Tibial nerve (tissue), 4 donors: ENCODE measurements around the gene GJB4. TPM values are rescaled to one million over a fixed set of nuclear protein-coding genes. Genes with fewer than 3 reads are reported as not detected.

ENCODE experiments used
- DNase-seq, 2 donors: peaks; one replicate each; pipeline ENCODE4 v3.0.0-alpha.2; 2019; ENCODE audit warnings: low spot score in 2 of 2
- H3K27ac ChIP-seq, 4 donors: fragments of 200-600 bp; sonication (generic) in 3 of 4; one replicate each; pipeline ENCODE4 v1.5.1; 2017 to 2019; ENCODE audit warnings: mild to moderate bottlenecking in 1 of 4
- H3K27me3 ChIP-seq, 2 donors: fragments of 200-600 bp; sonication (generic) in 1 of 2; one replicate each; pipeline versions ENCODE4 v1.5.1 to v1.6.0; 2017 to 2019
- H3K36me3 ChIP-seq, 3 donors: fragments of 200-600 bp; sonication (generic); one replicate each; pipeline ENCODE4 v1.5.1; 2018 to 2019
- H3K4me1 ChIP-seq, 4 donors: fragments of 200-600 bp; sonication (generic) in 3 of 4; one replicate each; pipeline ENCODE4 v1.5.1; 2017 to 2019
- H3K4me3 ChIP-seq, 4 donors: fragments of 200-600 bp; sonication (generic) in 3 of 4; one replicate each; pipeline ENCODE4 v1.5.1; 2017 to 2019; ENCODE audit warnings: mild to moderate bottlenecking in 1 of 4, moderate library complexity in 1 of 4
- H3K9me3 ChIP-seq, 4 donors: fragments of 200-600 bp; sonication (generic) in 3 of 4; one replicate each; pipeline ENCODE4 v1.5.1; 2017 to 2019
- CTCF ChIP-seq, 5 experiments: fragments of 200-600 bp in 3 of 5; fragments of 450-650 bp in 2 of 5; sonication (generic) in 3 of 5; IDR thresholded peaks; one replicate each; pipeline ENCODE4 v1.5.1; 2016 to 2019; ENCODE audit warnings: antibody characterized with exemption in 5 of 5, mild to moderate bottlenecking in 3 of 5, moderate library complexity in 2 of 5
- EP300 ChIP-seq, 2 donors: sonication (generic); formaldehyde crosslinking; IDR thresholded peaks; one replicate each; pipeline ENCODE4 v1.6.1; 2017; ENCODE audit warnings: antibody characterized with exemption in 2 of 2, mild to moderate bottlenecking in 1 of 2
- POLR2A ChIP-seq, 2 donors: fragments of 450-650 bp; IDR thresholded peaks; one replicate each; pipeline ENCODE4 v1.6.1; 2017; ENCODE audit warnings: antibody characterized with exemption in 2 of 2, mild to moderate bottlenecking in 2 of 2, moderate library complexity in 2 of 2
- WGBS, 2 donors: methylation state at CpG; one replicate each; pipeline ENCODE4 v1.1.5; 2018; 5-methylcytosine and 5-hydroxymethylcytosine counted together
- total RNA-seq, 4 donors: library from RNA; depleted of rRNA; stranded (reverse); fragments of >200 nt; gene quantifications; one replicate each; pipeline ENCODE4 v1.1.0, GENCODE V29; 2016

GJB4 gene
- total RNA-seq, 4 donors from 2014 or later = not detected

DNA sequence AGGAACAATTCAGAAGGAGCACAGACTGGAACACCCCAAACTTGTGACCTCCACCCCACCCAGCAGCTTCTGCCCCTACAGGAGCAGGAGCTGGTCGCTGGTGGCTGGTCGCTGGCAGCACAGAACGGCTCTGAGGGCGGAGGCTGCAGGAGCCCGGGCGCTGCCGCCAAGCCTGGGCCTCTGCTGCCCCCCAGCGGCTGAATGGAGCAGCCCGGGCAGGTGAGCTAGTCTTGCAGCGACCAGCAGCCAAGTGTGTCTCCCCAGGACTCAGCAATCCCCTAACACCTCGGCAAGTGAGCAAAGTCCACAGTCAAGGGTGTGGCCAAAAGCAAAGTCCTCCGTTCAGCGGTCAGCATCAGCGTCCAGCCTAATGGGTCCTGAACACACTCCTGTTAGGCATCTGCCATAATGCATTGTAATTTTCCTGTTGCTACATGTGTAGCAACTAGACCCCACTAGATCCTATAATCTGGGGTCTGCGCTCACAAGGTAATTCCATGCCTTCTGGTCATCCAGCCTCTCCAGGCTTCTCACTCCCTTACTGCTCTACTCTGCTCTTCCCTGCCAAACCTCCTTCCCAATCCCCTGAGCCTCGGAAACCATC, 16.8 kb upstream of the GJB4 start:
- DNase-seq = peak; percentile 55 to 61
- H3K4me3 ChIP-seq = no peak overlapping the region
- H3K27me3 ChIP-seq = peaks cover 0 to 21% of the 10 kb centered on the region in 2 donors
- no peaks in the 10 kb centered on the region for H3K36me3 ChIP-seq
- no peak for TF ChIP-seq POLR2A (IDR thresholded peaks at IDR 0.05)
- peak; percentile 69 to 91 (median 86) for TF ChIP-seq CTCF (IDR thresholded peaks at IDR 0.05)
- H3K27ac ChIP-seq = no peak overlapping the region
- H3K9me3 ChIP-seq = no peaks in the 10 kb centered on the region
- 12% methylated on average over 14 to 16 of the region's 16 CpGs for WGBS, 2 donors
- H3K4me1 ChIP-seq = no peaks in the 10 kb centered on the region

DNA sequence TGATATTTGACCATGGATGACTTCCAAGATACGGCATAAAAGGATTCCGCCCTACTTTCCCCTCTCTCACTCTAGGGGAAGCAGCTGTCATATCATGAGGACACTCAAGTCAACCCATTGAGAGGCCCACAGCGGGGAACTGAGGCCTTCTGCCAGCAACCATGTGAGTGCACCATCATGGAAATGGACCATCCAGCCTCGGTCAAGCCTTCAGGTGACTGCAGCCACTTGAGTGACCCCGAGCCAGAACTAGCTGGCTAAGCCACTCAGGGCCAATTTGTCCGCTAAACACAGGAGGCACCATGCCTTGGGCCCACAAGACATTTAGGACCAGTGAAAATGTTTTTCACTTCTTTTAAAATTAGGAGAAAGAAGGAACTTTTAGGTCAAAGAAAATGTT, 15.8 kb upstream of the GJB4 start:
- Histone ChIP-seq H3K4me1 (no peaks in the 10 kb centered on the region), H3K36me3 (no peaks in the 10 kb centered on the region), H3K27me3 (peaks cover 0 to 22% of the 10 kb centered on the region in 2 donors), H3K9me3 (no peaks in the 10 kb centered on the region), H3K4me3 (no peak overlapping the region), H3K27ac (no peak overlapping the region)
- WGBS, 2 donors = 81 to 86% methylated on average over 6 of the region's 6 CpGs
- DNase-seq = no peak
- TF ChIP-seq CTCF (IDR thresholded peaks at IDR 0.05) (no peak), POLR2A (IDR thresholded peaks at IDR 0.05) (no peak), EP300 (IDR thresholded peaks at IDR 0.05) (no peak)

GRCh38 chr1:34744851-34745250, 14.7 kb upstream of the GJB4 start:
- Histone ChIP-seq H3K27ac (no peak overlapping the region), H3K9me3 (no peaks in the 10 kb centered on the region), H3K36me3 (no peaks in the 10 kb centered on the region), H3K27me3 (peaks cover 0 to 22% of the 10 kb centered on the region in 2 donors), H3K4me3 (no peak overlapping the region), H3K4me1 (no peaks in the 10 kb centered on the region)
- TF ChIP-seq CTCF (IDR thresholded peaks at IDR 0.05) (no peak), POLR2A (IDR thresholded peaks at IDR 0.05) (no peak), EP300 (IDR thresholded peaks at IDR 0.05) (no peak)
- no peak for DNase-seq
- 65 to 72% methylated on average over 3 of the region's 3 CpGs for WGBS, 2 donors

DNA sequence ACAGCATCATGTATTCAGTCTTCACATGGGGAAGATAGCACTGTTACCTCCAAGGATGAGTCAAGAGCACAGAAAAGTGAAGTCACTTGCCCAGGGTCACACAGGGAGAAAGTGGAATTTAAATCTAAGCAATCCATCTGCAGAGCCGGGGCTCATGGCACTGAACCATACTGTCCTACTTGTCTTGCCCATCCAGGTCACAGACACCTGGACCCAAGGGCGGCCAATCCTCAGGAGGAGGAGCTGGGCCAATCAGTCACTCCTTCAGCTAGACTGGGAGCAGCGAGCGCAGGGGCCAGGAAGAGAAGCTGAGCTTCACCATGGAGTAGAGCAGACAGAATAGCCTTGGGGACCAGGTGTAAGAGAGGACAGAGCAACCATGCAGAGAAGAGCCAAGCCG, 13.9 kb upstream of the GJB4 start:
- TF ChIP-seq CTCF (IDR thresholded peaks at IDR 0.05) (no peak), EP300 (IDR thresholded peaks at IDR 0.05) (no peak), POLR2A (IDR thresholded peaks at IDR 0.05) (no peak)
- no peaks in the 10 kb centered on the region for H3K36me3 ChIP-seq
- no peaks in the 10 kb centered on the region for H3K9me3 ChIP-seq
- H3K27me3 ChIP-seq = peaks cover 0 to 22% of the 10 kb centered on the region in 2 donors
- no peak overlapping the region for H3K4me3 ChIP-seq
- no peaks in the 10 kb centered on the region for H3K4me1 ChIP-seq
- no peak overlapping the region for H3K27ac ChIP-seq
- WGBS, 2 donors = 63 to 83% methylated on average over 5 of the region's 5 CpGs
- DNase-seq = no peak

DNA sequence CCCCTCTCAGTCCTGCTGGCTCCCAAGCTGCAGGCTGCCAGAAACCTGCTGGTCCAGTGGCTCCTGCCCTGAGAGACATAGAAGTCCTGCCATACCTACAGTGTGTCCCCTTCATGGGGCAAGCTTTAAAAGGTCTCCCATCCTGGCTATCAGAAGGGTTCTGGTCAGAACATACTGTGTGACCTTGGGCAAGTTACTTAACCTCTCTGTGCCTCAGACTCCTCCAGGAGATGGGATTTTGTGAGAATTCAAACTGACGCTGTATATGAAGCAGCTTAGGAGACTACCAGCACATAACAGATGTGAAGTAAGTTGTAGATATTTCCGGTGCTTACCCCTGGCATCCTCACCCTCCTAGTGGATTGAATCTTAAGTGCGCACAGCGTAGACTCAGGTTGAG, 13.4 kb upstream of the GJB4 start:
- peaks cover 0 to 22% of the 10 kb centered on the region in 2 donors for H3K27me3 ChIP-seq
- TF ChIP-seq POLR2A (IDR thresholded peaks at IDR 0.05) (no peak), EP300 (IDR thresholded peaks at IDR 0.05) (no peak), CTCF (IDR thresholded peaks at IDR 0.05) (no peak)
- H3K36me3 ChIP-seq = no peaks in the 10 kb centered on the region
- no peak for DNase-seq
- H3K4me1 ChIP-seq = no peaks in the 10 kb centered on the region
- no peak overlapping the region for H3K27ac ChIP-seq
- 79 to 86% methylated on average over 4 of the region's 4 CpGs for WGBS, 2 donors
- no peaks in the 10 kb centered on the region for H3K9me3 ChIP-seq
- no peak overlapping the region for H3K4me3 ChIP-seq
